HG03196 (cell line): ENCODE measurements around the gene TESPA1.

Source experiments
- ATAC-seq: cut with Tn5 transposase; IDR thresholded peaks from one replicate; pipeline ENCODE4 v1.9.1; 2021; ENCODE audit not compliant: unreplicated experiment

The TESPA1 gene

GRCh38 chr12:54983536-54984101, 943 bp downstream of the TESPA1 start:
- ATAC-seq, result no peak

GRCh38 chr12:54981796-54982195, 2.8 kb downstream of the TESPA1 start:
- ATAC-seq, result no peak

GRCh38 chr12:54980341-54980740, 4.2 kb downstream of the TESPA1 start:
- no peak for ATAC-seq

- ATAC-seq, result no peak
Measured at GRCh38 chr12:54977857-54978256, 6.7 kb downstream of the TESPA1 start.

GRCh38 chr12:54977155-54977554, 7.4 kb downstream of the TESPA1 start:
- ATAC-seq, result no peak

GRCh38 chr12:54975875-54976274, 8.7 kb downstream of the TESPA1 start:
- ATAC-seq, result no peak

GRCh38 chr12:54975272-54975671, 9.3 kb downstream of the TESPA1 start:
- no peak for ATAC-seq

- ATAC-seq, result no peak
Measured at GRCh38 chr12:54974279-54974678, 10.3 kb downstream of the TESPA1 start.

- ATAC-seq, result no peak
Measured at GRCh38 chr12:54973556-54973955, 11.0 kb downstream of the TESPA1 start.

GRCh38 chr12:54970741-54971140, 13.8 kb downstream of the TESPA1 start:
- no peak for ATAC-seq

GRCh38 chr12:54968181-54968730, 16.3 kb downstream of the TESPA1 start:
- ATAC-seq, result no peak

GRCh38 chr12:54967461-54967860, 17.1 kb downstream of the TESPA1 start:
- no peak for ATAC-seq

GRCh38 chr12:54961190-54961589, 23.4 kb downstream of the TESPA1 start:
- no peak for ATAC-seq

- peak; percentile 45 for ATAC-seq
Measured at GRCh38 chr12:54959291-54960018, 25.1 kb downstream of the TESPA1 start.

- no peak for ATAC-seq
Measured at GRCh38 chr12:54958048-54958658, 26.4 kb downstream of the TESPA1 start.

GRCh38 chr12:54956818-54957641, 27.5 kb downstream of the TESPA1 start:
- ATAC-seq, result no peak

GRCh38 chr12:54956322-54956721, 28.2 kb downstream of the TESPA1 start:
- ATAC-seq, result no peak

GRCh38 chr12:54954801-54955200, 29.8 kb downstream of the TESPA1 start:
- ATAC-seq, result no peak

- ATAC-seq, result no peak
Measured at GRCh38 chr12:54954228-54954627, 30.3 kb downstream of the TESPA1 start.

- no peak for ATAC-seq
Measured at GRCh38 chr12:54950071-54950727, 34.4 kb downstream of the TESPA1 start.
